HepG2 (cell line): Measurements from ENCODE around the gene MYL11. TPM values are rescaled to one million over a fixed set of nuclear protein-coding genes. Genes with fewer than 3 reads are reported as not detected.

Experiments
- ATAC-seq: fragments of 200-7000 bp; cut with Tn5 transposase; 3 replicates; pipeline ENCODE4 v1.9.1; 2020; ENCODE audit warnings: mild to moderate bottlenecking, moderate library complexity
- BruUV-seq: library from RNA; stranded (reverse); fragments of 400-500 nt; replicated peaks from 2 replicates; lab custom pipeline; 2021; lab: Mats Ljungman, UMichigan
- CTCF ChIA-PET: fragments of 300-600 bp; formaldehyde crosslinking; extraction: SDS; loops from one replicate; lab custom pipeline; 2021; ENCODE audit warnings: low total read pairs, inconsistent platforms, low intra/inter-chr PET ratio; lab: Yijun Ruan, JAX
- POLR2A ChIA-PET: fragments of 350-600 bp; sonication (Branson Sonifier 250); formaldehyde crosslinking; loops from one replicate; lab custom pipeline; 2020; ENCODE audit warnings: antibody characterized with exemption, inconsistent platforms; lab: Yijun Ruan, JAX
- DNase-seq: peaks from one replicate; pipeline ENCODE4 v3.0.0-alpha.2; 2015; ENCODE audit warnings: low spot score
- FAIRE-seq: peaks from 3 replicates; lab custom pipeline; 2011; peaks lifted over from hg19 to GRCh38; lab: Jason Lieb, UNC
- H2AFZ ChIP-seq: one replicate; pipeline ENCODE4 v1.6.1; 2011; ENCODE audit warnings: low read length, inconsistent platforms
- H3K27ac ChIP-seq: fragments of 300-600 bp; 3 replicates; pipeline ENCODE4 v1.8.0; 2011; ENCODE audit warnings: mixed run types, mild to moderate bottlenecking, mixed read lengths, low read length, inconsistent platforms; ENCODE audit not compliant: insufficient read depth; ENCODE audit errors: extremely low read length
- H3K27me3 ChIP-seq, 2 experiments: fragments of 200-600 bp in 1 of 2; 2 replicates in 1 of 2; 3 replicates in 1 of 2; pipeline versions ENCODE4 v1.6.0 to v1.8.0; 2011; ENCODE audit warnings: low read length in 2 of 2, mild to moderate bottlenecking in 2 of 2, moderate library complexity in 2 of 2, inconsistent platforms in 1 of 2; ENCODE audit not compliant: insufficient read depth in 2 of 2, control insufficient read depth in 1 of 2
- H3K36me3 ChIP-seq, 2 experiments: fragments of 200-600 bp in 1 of 2; replicated peaks in 1 of 2; 2 replicates in 1 of 2; 3 replicates in 1 of 2; pipeline versions ENCODE4 v1.5.1 to v1.8.0; 2011; ENCODE audit warnings: low read length in 2 of 2, inconsistent platforms in 1 of 2; ENCODE audit not compliant: insufficient read depth in 2 of 2, control insufficient read depth in 1 of 2
- H3K4me1 ChIP-seq: 2 replicates; pipeline ENCODE4 v1.5.1; 2012; ENCODE audit warnings: low read length, inconsistent platforms; ENCODE audit not compliant: insufficient read depth
- H3K4me2 ChIP-seq: 2 replicates; pipeline ENCODE4 v1.6.0; 2011; ENCODE audit warnings: low read depth, low read length, inconsistent platforms
- H3K4me3 ChIP-seq, 3 experiments: fragments of 200-600 bp in 1 of 3; sonication (generic), shearing (Covaris generic) in 1 of 3; replicated peaks in 1 of 3; 2 replicates each; pipeline ENCODE4 v1.5.1; 2011 to 2016; ENCODE audit warnings: low read length in 3 of 3, inconsistent platforms in 2 of 3, low read depth in 2 of 3, mild to moderate bottlenecking in 2 of 3, control low read depth in 1 of 3, mixed read lengths in 1 of 3; ENCODE audit not compliant: insufficient read depth in 1 of 3
- H3K79me2 ChIP-seq: one replicate; pipeline ENCODE4 v1.6.1; 2011; ENCODE audit warnings: low read length, inconsistent platforms; ENCODE audit not compliant: insufficient read depth
- H3K9ac ChIP-seq: 2 replicates; pipeline ENCODE4 v1.6.0; 2011; ENCODE audit warnings: mild to moderate bottlenecking, low read depth, low read length, inconsistent platforms; ENCODE audit not compliant: insufficient read depth
- H3K9me3 ChIP-seq: 2 replicates; pipeline ENCODE4 v1.5.1; 2012; ENCODE audit warnings: mild to moderate bottlenecking, low read length
- H4K20me1 ChIP-seq: 2 replicates; pipeline ENCODE4 v1.6.0; 2011; ENCODE audit warnings: inconsistent platforms, mild to moderate bottlenecking, low read length, moderate library complexity; ENCODE audit not compliant: insufficient read depth
- ATF7-NPFF ChIP-seq: sonication (generic); formaldehyde crosslinking; IDR thresholded peaks from 2 replicates; pipeline ENCODE4 v1.8.1; 2023; ENCODE audit warnings: mild to moderate bottlenecking, low read depth, missing genetic modification reagents, moderate library complexity
- CCAR2 ChIP-seq: fragments of 200-400 bp; formaldehyde crosslinking; optimal IDR thresholded peaks from 2 replicates; pipeline ENCODE3; 2018; ENCODE audit warnings: low read depth, mild to moderate bottlenecking, low read length, moderate library complexity
- ETV6 ChIP-seq: sonication (generic); formaldehyde crosslinking; conservative IDR thresholded peaks from 2 replicates; pipeline ENCODE4 v1.4.0; 2020; ENCODE audit warnings: missing genetic modification reagents
- MEIS1 ChIP-seq: sonication (generic); formaldehyde crosslinking; IDR thresholded peaks from 2 replicates; pipeline ENCODE4 v1.9.0; 2021; ENCODE audit warnings: mild to moderate bottlenecking, missing genetic modification reagents, moderate library complexity, borderline replicate concordance
- MEIS2 ChIP-seq: sonication (generic); formaldehyde crosslinking; IDR thresholded peaks from 2 replicates; pipeline ENCODE4 v1.9.0; 2021; ENCODE audit warnings: mild to moderate bottlenecking, missing genetic modification reagents
- PITX1 ChIP-seq: sonication (generic); formaldehyde crosslinking; IDR thresholded peaks from 2 replicates; pipeline ENCODE4 v1.5.1; 2020; ENCODE audit warnings: mild to moderate bottlenecking, missing genetic modification reagents
- POLR2AphosphoS5 ChIP-seq: IDR thresholded peaks from 2 replicates; pipeline ENCODE4 v1.6.1; 2012; ENCODE audit warnings: low read depth, low read length
- PRPF4 ChIP-seq: fragments of 200-400 bp; formaldehyde crosslinking; IDR thresholded peaks from 2 replicates; pipeline ENCODE4 v1.6.1; 2016; ENCODE audit warnings: low read length, low read depth; ENCODE audit not compliant: poor library complexity, severe bottlenecking
- TEAD3 ChIP-seq: optimal IDR thresholded peaks from 2 replicates; pipeline ENCODE3; 2016; ENCODE audit warnings: borderline replicate concordance
- ZBTB20 ChIP-seq: sonication (generic); formaldehyde crosslinking; IDR thresholded peaks from 2 replicates; pipeline ENCODE4 v1.8.1; 2023; ENCODE audit warnings: missing genetic modification reagents, low read depth, mild to moderate bottlenecking, borderline replicate concordance
- ZBTB33 ChIP-seq: sonication (generic); formaldehyde crosslinking; IDR thresholded peaks from 2 replicates; pipeline ENCODE4 v1.4.0; 2020; ENCODE audit warnings: missing genetic modification reagents
- ZKSCAN1 ChIP-seq: fragments of 150-350 bp; IDR thresholded peaks from 2 replicates; pipeline ENCODE4 v1.6.1; 2014; ENCODE audit warnings: low read length
- ZNF138 ChIP-seq: sonication (generic); formaldehyde crosslinking; IDR thresholded peaks from 2 replicates; pipeline ENCODE4 v1.5.0; 2020; ENCODE audit warnings: mild to moderate bottlenecking, low read depth, missing genetic modification reagents
- ZNF3 ChIP-seq: IDR thresholded peaks from 2 replicates; pipeline ENCODE4 v1.7.0; 2017; ENCODE audit warnings: inconsistent platforms
- ZNF451 ChIP-seq: sonication (generic); formaldehyde crosslinking; IDR thresholded peaks from 2 replicates; pipeline ENCODE4 v1.5.0; 2020; ENCODE audit warnings: mild to moderate bottlenecking, missing genetic modification reagents
- ZNF770 ChIP-seq: sonication (generic); formaldehyde crosslinking; IDR thresholded peaks from 2 replicates; pipeline ENCODE4 v1.5.0; 2020; ENCODE audit warnings: mild to moderate bottlenecking, missing genetic modification reagents
- WGBS: methylation state at CpG from one replicate; pipeline ENCODE4 v1.1.6; 2017; ENCODE audit warnings: low lambda C conversion rate; 5-methylcytosine and 5-hydroxymethylcytosine counted together
- in situ Hi-C: cut with HindIII; loops from 2 replicates; pipeline ENCODE4 v1.10.0; 2017; ENCODE audit warnings: low pct_unique_long_range_greater_than_20kb; ENCODE audit not compliant: extremely low pct_ligation_motif_present
- intact Hi-C: fragments of 100-400 bp; cut with micrococcal nuclease; formaldehyde crosslinking; loops from one replicate; pipeline ENCODE4 v1.10.0; 2022; ENCODE audit not compliant: unreplicated experiment
- polyA plus RNA-seq, 8 experiments: library from polyadenylated mRNA; depleted of rRNA in 3 of 8; stranded (reverse) in 7 of 8; unstranded in 1 of 8; fragments of >200 nt; fragmentation: Illumina TruSeq in 4 of 8; extraction: Trizol in 4 of 8; gene quantifications; 2 replicates each; pipeline versions ENCODE4 v1.2.1 to v1.2.3, GENCODE V29; 2011 to 2016; ENCODE audit warnings: low read depth in 4 of 8, missing spikeins in 1 of 8, mixed read lengths in 1 of 8; ENCODE audit not compliant: insufficient read depth in 1 of 8
- total RNA-seq, 5 experiments: library from RNA; depleted of rRNA; stranded (reverse); fragments of >200 nt; fragmentation: Illumina TruSeq; extraction: Trizol; gene quantifications; 2 replicates each; pipeline ENCODE4 v1.2.3, GENCODE V29; 2016; ENCODE audit warnings: low read depth in 1 of 5

MYL11 gene
- total and polyA plus RNA-seq, 2 of the 13 experiments (the other 11 are each of a cell fraction or from before 2014, with no cell fraction given): not detected

- peak overlapping the region; percentile 82 for H3K9ac ChIP-seq
- no peak for DNase-seq
- peaks cover 51% of the 10 kb centered on the region for H3K4me1 ChIP-seq
- intact Hi-C loops (loop anchor here (1.0 kb wide), 1 partner anchor 10 kb away; no protein-coding TSS in a partner anchor), in situ Hi-C loops (no loop called here)
- no peaks in the 10 kb centered on the region for H3K9me3 ChIP-seq
- peak overlapping the region; percentile 44 to 80 (median 74); a peak in 5 of 6 replicates for H3K4me3 ChIP-seq
- 58% methylated on average over 9 of the region's 12 CpGs for WGBS
- H3K4me2 ChIP-seq: peak overlapping the region; percentile 84
- no peak for FAIRE-seq
- H2AFZ ChIP-seq: no peak overlapping the region
- H3K79me2 ChIP-seq: peaks cover 17% of the 10 kb centered on the region
- POLR2A ChIA-PET: interaction anchor here (1.4 to 2.9 kb wide), 2 partner anchors 8 to 10 kb away, joined by 3 to 16 read pairs; partner anchors contain the start of gene ZNF771
- peak overlapping the region; percentile 87 for H3K27ac ChIP-seq
- TF ChIP-seq ZNF3 (CRISPR knock-in tag) (peak; percentile 71; the same call in 1 of the 2 replicates), PITX1 (0 out of 2 replicates have a peak, but pooled peaks have one; percentile 9), ZBTB20 (CRISPR knock-in tag) (peak; percentile 11; the same call in 1 of the 2 replicates), ZNF451 (CRISPR knock-in tag) (0 out of 2 replicates have a peak, but pooled peaks have one; percentile 50), PRPF4 (peak; percentile 26), ZNF770 (CRISPR knock-in tag) (peak; percentile 78; the same call in 1 of the 2 replicates), MEIS2 (CRISPR knock-in tag) (no peak), ZNF138 (CRISPR knock-in tag) (peak; percentile 35; the same call in 1 of the 2 replicates), POLR2AphosphoS5 (0 out of 2 replicates have a peak, but pooled peaks have one; percentile 1), MEIS1 (no peak), ETV6 (CRISPR knock-in tag) (no peak), TEAD3 (CRISPR knock-in tag) (peak; percentile 34), ATF7-NPFF (CRISPR knock-in tag) (0 out of 2 replicates have a peak, but pooled peaks have one; percentile 33), ZKSCAN1 (peak; percentile 2; the same call in 1 of the 2 replicates), ZBTB33 (CRISPR knock-in tag) (0 out of 2 replicates have a peak, but pooled peaks have one; percentile 28), CCAR2 (no peak)
- no peaks in the 10 kb centered on the region for H3K27me3 ChIP-seq
- CTCF ChIA-PET: no interaction called here
- ATAC-seq: no peak
- BruUV-seq: no TSS peak
- no peaks in the 10 kb centered on the region; the same call in 1 of the 2 replicates for H4K20me1 ChIP-seq
- peaks cover 3 to 17% of the 10 kb centered on the region in 2 experiments; a peak in 4 of 5 replicates for H3K36me3 ChIP-seq
These were observed 25.0 kb downstream of the MYL11 start for GRCh38 chr16:30399435-30400186.
